HG02678 (cell line): ENCODE measurements around the gene PPP1R1C.
A peak's percentile ranks its signal among the peaks of the same experiment; 100 is the strongest.

Source experiments
- ATAC-seq: cut with Tn5 transposase; IDR thresholded peaks from one replicate; pipeline ENCODE4 v1.9.1; 2021; ENCODE audit warnings: mild to moderate bottlenecking, moderate library complexity; ENCODE audit not compliant: unreplicated experiment

PPP1R1C gene

GRCh38 chr2:182058056-182058455, 72.4 kb downstream of the PPP1R1C start:
- no peak for ATAC-seq

- ATAC-seq: no peak
Observed at GRCh38 chr2:182061739-182062138, 76.1 kb downstream of the PPP1R1C start.

- no peak for ATAC-seq
Observed at GRCh38 chr2:182062329-182062972, 76.8 kb downstream of the PPP1R1C start.

GRCh38 chr2:182064019-182064778, 78.5 kb downstream of the PPP1R1C start:
- ATAC-seq: no peak

GRCh38 chr2:182066400-182067087, 80.9 kb downstream of the PPP1R1C start:
- no peak for ATAC-seq

GRCh38 chr2:182067393-182067792, 81.7 kb downstream of the PPP1R1C start:
- ATAC-seq: no peak

- no peak for ATAC-seq
Observed at GRCh38 chr2:182068811-182069210, 83.2 kb downstream of the PPP1R1C start.

- ATAC-seq: no peak
Observed at GRCh38 chr2:182069416-182069815, 83.8 kb downstream of the PPP1R1C start.

- no peak for ATAC-seq
Observed at GRCh38 chr2:182069908-182070307, 84.3 kb downstream of the PPP1R1C start.

- ATAC-seq: no peak
Observed at GRCh38 chr2:182070736-182071135, 85.1 kb downstream of the PPP1R1C start.

GRCh38 chr2:182072861-182073260, 87.2 kb downstream of the PPP1R1C start:
- ATAC-seq: no peak

GRCh38 chr2:182073613-182074012, 88.0 kb downstream of the PPP1R1C start:
- no peak for ATAC-seq

GRCh38 chr2:182077023-182077422, 91.4 kb downstream of the PPP1R1C start:
- no peak for ATAC-seq

GRCh38 chr2:182077448-182078142, 91.9 kb downstream of the PPP1R1C start:
- peak; percentile 64 for ATAC-seq

GRCh38 chr2:182078988-182079602, 93.4 kb downstream of the PPP1R1C start:
- no peak for ATAC-seq

GRCh38 chr2:182080493-182080892, 94.8 kb downstream of the PPP1R1C start:
- no peak for ATAC-seq

- no peak for ATAC-seq
Observed at GRCh38 chr2:182081602-182082260, 96.1 kb downstream of the PPP1R1C start.

GRCh38 chr2:182088681-182089320, 103.1 kb downstream of the PPP1R1C start:
- ATAC-seq: no peak

- no peak for ATAC-seq
Observed at GRCh38 chr2:182090486-182090885, 104.8 kb downstream of the PPP1R1C start.
